NT2/D1 (cell line): Measurements from ENCODE around the gene MAP2K2.

Experiments used
- DNase-seq: peaks from one replicate; pipeline ENCODE4 v3.0.0-alpha.2; 2011; ENCODE audit warnings: low read depth, low spot score
- H3K27me3 ChIP-seq: 2 replicates; pipeline ENCODE4 v1.6.0; 2011; ENCODE audit warnings: mild to moderate bottlenecking; ENCODE audit not compliant: insufficient read length, insufficient read depth
- H3K36me3 ChIP-seq: 2 replicates; pipeline ENCODE4 v1.6.1; 2011; ENCODE audit warnings: mild to moderate bottlenecking, low read length, mixed read lengths; ENCODE audit not compliant: insufficient read depth, insufficient read length
- H3K4me1 ChIP-seq: 2 replicates; pipeline ENCODE4 v1.5.1; 2011; ENCODE audit not compliant: insufficient read depth, insufficient read length
- H3K4me3 ChIP-seq: 2 replicates; pipeline ENCODE4 v1.5.1; 2011; ENCODE audit warnings: low read depth; ENCODE audit not compliant: insufficient read length
- H3K9ac ChIP-seq: 2 replicates; pipeline ENCODE4 v1.6.0; 2011; ENCODE audit warnings: low read depth; ENCODE audit not compliant: insufficient read length
- H3K9me3 ChIP-seq: 2 replicates; pipeline ENCODE4 v1.5.1; 2011; ENCODE audit warnings: mild to moderate bottlenecking, low read length; ENCODE audit not compliant: insufficient read depth
- SUZ12 ChIP-seq: IDR thresholded peaks from 2 replicates; pipeline ENCODE4 v1.6.1; 2011; ENCODE audit not compliant: insufficient read length, insufficient read depth; ENCODE audit errors: extremely low read depth
- YY1 ChIP-seq: IDR thresholded peaks from 2 replicates; pipeline ENCODE4 v1.6.1; 2011; ENCODE audit not compliant: insufficient read length, insufficient read depth
- ZNF274 ChIP-seq: IDR thresholded peaks from 2 replicates; pipeline ENCODE4 v1.6.1; 2011; ENCODE audit warnings: mild to moderate bottlenecking, low read depth, low read length

MAP2K2 gene

GRCh38 chr19:4042064-4042730, 81.7 kb downstream of the MAP2K2 start:
- peaks cover 5% of the 10 kb centered on the region for H3K4me1 ChIP-seq
- DNase-seq: no peak

More at GRCh38 chr19:4042064-4042730, 81.7 kb downstream of the MAP2K2 start:
- TF ChIP-seq SUZ12: no peak
- no peak for TF ChIP-seq YY1
- no peak for TF ChIP-seq ZNF274
- no peaks in the 10 kb centered on the region for H3K9me3 ChIP-seq
- peaks cover 33% of the 10 kb centered on the region for H3K36me3 ChIP-seq
- no peaks in the 10 kb centered on the region for H3K27me3 ChIP-seq
- no peak overlapping the region for H3K4me3 ChIP-seq
- no peak overlapping the region for H3K9ac ChIP-seq
